A549 (cell line): Measurements from ENCODE around the gene NR4A2. TPM values are rescaled to one million over a fixed set of nuclear protein-coding genes. Genes with fewer than 3 reads are reported as not detected.
A peak's percentile ranks its signal among the peaks of the same experiment; 100 is the strongest.

Experiments
- ATAC-seq, 2 experiments: fragments of 200-7000 bp in 1 of 2; fragments of >200 bp in 1 of 2; cut with Nextera tagmentation in 1 of 2; cut with Tn5 transposase in 1 of 2; 3 replicates each; pipeline versions ENCODE4 v1.8.0 to v1.9.1; 2018 to 2020; ENCODE audit warnings: mild to moderate bottlenecking in 1 of 2, moderate library complexity in 1 of 2
- CTCF ChIA-PET: fragments of 300-600 bp; sonication (Branson Sonifier 250); formaldehyde crosslinking; extraction: SDS; loops from one replicate; lab custom pipeline; 2021; ENCODE audit warnings: antibody characterized with exemption, inconsistent platforms; lab: Yijun Ruan, JAX
- POLR2A ChIA-PET: fragments of 350-600 bp; formaldehyde crosslinking; extraction: SDS; loops from one replicate; lab custom pipeline; 2021; ENCODE audit warnings: antibody characterized with exemption, inconsistent platforms; lab: Yijun Ruan, JAX
- DNase-seq, 2 experiments: peaks; one replicate each; pipeline versions ENCODE4 v3.0.0 to v3.0.0-alpha.2; 2011 to 2016; ENCODE audit warnings: low read depth in 1 of 2, low spot score in 1 of 2
- FAIRE-seq: peaks from 2 replicates; lab custom pipeline; 2011; peaks lifted over from hg19 to GRCh38; lab: Jason Lieb, UNC
- H3K27ac ChIP-seq, 2 experiments: fragments of >200 bp; sonication (Bioruptor Twin); formaldehyde crosslinking; 3 replicates each; pipeline ENCODE4 v1.5.1; 2016 to 2017
- H3K4me1 ChIP-seq: fragments of >200 bp; sonication (Bioruptor Twin); formaldehyde crosslinking; 3 replicates; pipeline ENCODE4 v1.6.1; 2016
- H3K4me2 ChIP-seq: fragments of >200 bp; sonication (Bioruptor Twin); formaldehyde crosslinking; 3 replicates; pipeline ENCODE4 v1.6.1; 2016
- H3K4me3 ChIP-seq: fragments of >200 bp; sonication (Bioruptor Twin); formaldehyde crosslinking; 3 replicates; pipeline ENCODE4 v1.5.1; 2016
- H3K9me3 ChIP-seq: fragments of >200 bp; sonication (Bioruptor Twin); formaldehyde crosslinking; 3 replicates; pipeline ENCODE4 v1.6.1; 2016
- ATOH8 ChIP-seq: fragments of 250-450 bp; sonication (Bioruptor Pico); IDR thresholded peaks from 2 replicates; pipeline ENCODE4 v1.5.0; 2020; ENCODE audit warnings: low read depth, mild to moderate bottlenecking, moderate library complexity
- BCL3 ChIP-seq: fragments of >200 bp; sonication (Bioruptor Twin); formaldehyde crosslinking; IDR thresholded peaks from 3 replicates; pipeline ENCODE4 v1.6.1; 2016
- BHLHE40 ChIP-seq: IDR thresholded peaks from 2 replicates; pipeline ENCODE4 v1.6.1; 2012; ENCODE audit warnings: low read depth, low read length, inconsistent platforms
- CEBPB ChIP-seq, 2 experiments: fragments of >200 bp in 1 of 2; sonication (Bioruptor Twin) in 1 of 2; formaldehyde crosslinking in 1 of 2; IDR thresholded peaks; 2 replicates each; pipeline ENCODE4 v1.6.1; 2012 to 2016
- CHD2 ChIP-seq: fragments of 150-350 bp; IDR thresholded peaks from 2 replicates; pipeline ENCODE4 v1.6.1; 2014; ENCODE audit warnings: low read length; ENCODE audit not compliant: partially characterized antibody
- CTCF ChIP-seq: fragments of >200 bp; sonication (Bioruptor Twin); formaldehyde crosslinking; IDR thresholded peaks from 3 replicates; pipeline ENCODE4 v1.5.1; 2016
- EHF ChIP-seq: fragments of 250-450 bp; sonication (Bioruptor Pico); IDR thresholded peaks from 2 replicates; pipeline ENCODE4 v1.5.0; 2020; ENCODE audit warnings: mild to moderate bottlenecking
- ELK1 ChIP-seq: fragments of 150-350 bp; IDR thresholded peaks from 2 replicates; pipeline ENCODE4 v1.6.1; 2014; ENCODE audit warnings: low read depth, mild to moderate bottlenecking, low read length
- EP300 ChIP-seq, 2 experiments: fragments of >200 bp; sonication (Bioruptor Twin); formaldehyde crosslinking; IDR thresholded peaks; 2 replicates in 1 of 2; 3 replicates in 1 of 2; pipeline ENCODE4 v1.6.1; 2016 to 2017
- ESRRA ChIP-seq: fragments of 150-350 bp; IDR thresholded peaks from 2 replicates; pipeline ENCODE4 v1.6.1; 2014; ENCODE audit warnings: mild to moderate bottlenecking, low read length, borderline replicate concordance
- FOSL2 ChIP-seq, 2 experiments: fragments of 450-650 bp in 1 of 2; fragments of >200 bp in 1 of 2; sonication (Bioruptor Twin) in 1 of 2; formaldehyde crosslinking; IDR thresholded peaks; 2 replicates each; pipeline versions ENCODE4 v1.5.0 to v1.6.1; 2016 to 2020; ENCODE audit warnings: mild to moderate bottlenecking in 1 of 2, moderate library complexity in 1 of 2
- GATA3 ChIP-seq: IDR thresholded peaks from 2 replicates; pipeline ENCODE4 v1.6.1; 2012; ENCODE audit warnings: borderline replicate concordance
- HDAC2 ChIP-seq: fragments of 200-600 bp; sonication (generic); IDR thresholded peaks from 2 replicates; pipeline ENCODE4 v1.6.1; 2016
- HES2 ChIP-seq: fragments of >200 bp; sonication (Bioruptor Twin); formaldehyde crosslinking; IDR thresholded peaks from 2 replicates; pipeline ENCODE4 v1.6.1; 2016
- HOXB13 ChIP-seq: fragments of 250-450 bp; sonication (Bioruptor Pico); IDR thresholded peaks from 2 replicates; pipeline ENCODE4 v1.5.0; 2020; ENCODE audit warnings: low read depth, mild to moderate bottlenecking, moderate library complexity
- KDM1A ChIP-seq: fragments of 200-600 bp; sonication (generic); IDR thresholded peaks from 2 replicates; pipeline ENCODE4 v1.6.1; 2016; ENCODE audit warnings: low read depth, mild to moderate bottlenecking
- MAFK ChIP-seq: fragments of 450-650 bp; IDR thresholded peaks from 2 replicates; pipeline ENCODE4 v1.6.1; 2014; ENCODE audit not compliant: partially characterized antibody
- MAX ChIP-seq: IDR thresholded peaks from 2 replicates; pipeline ENCODE4 v1.6.1; 2012
- NFE2L2 ChIP-seq: fragments of 150-350 bp; conservative IDR thresholded peaks from 2 replicates; pipeline ENCODE4 v1.6.1; 2014; ENCODE audit warnings: low read length
- PBX3 ChIP-seq: IDR thresholded peaks from 2 replicates; pipeline ENCODE4 v1.6.1; 2012
- POLR2A ChIP-seq: IDR thresholded peaks from 2 replicates; pipeline ENCODE4 v1.6.1; 2012; ENCODE audit warnings: mild to moderate bottlenecking, low read length
- POLR2AphosphoS2 ChIP-seq: conservative IDR thresholded peaks from 2 replicates; pipeline ENCODE4 v1.6.1; 2012; ENCODE audit warnings: low read length, improper control_type of control experiment, inconsistent platforms
- RCOR1 ChIP-seq: fragments of 150-350 bp; IDR thresholded peaks from 2 replicates; pipeline ENCODE4 v1.6.1; 2014; ENCODE audit warnings: antibody characterized with exemption, low read length, low read depth
- REST ChIP-seq: fragments of 200-600 bp; sonication (generic); IDR thresholded peaks from 2 replicates; pipeline ENCODE4 v1.6.1; 2016; ENCODE audit warnings: antibody characterized with exemption, mild to moderate bottlenecking, moderate library complexity
- RFX5 ChIP-seq: fragments of 450-650 bp; IDR thresholded peaks from 2 replicates; pipeline ENCODE4 v1.7.1; 2014; ENCODE audit warnings: antibody characterized with exemption, mild to moderate bottlenecking, moderate library complexity
- RNF2 ChIP-seq: fragments of 200-600 bp; sonication (generic); IDR thresholded peaks from 2 replicates; pipeline ENCODE4 v1.6.1; 2016; ENCODE audit warnings: low read depth, mild to moderate bottlenecking, antibody characterized with exemption, moderate library complexity, borderline replicate concordance
- SREBF2 ChIP-seq: fragments of 450-650 bp; IDR thresholded peaks from 2 replicates; pipeline ENCODE4 v1.6.1; 2014; ENCODE audit warnings: mild to moderate bottlenecking, moderate library complexity
- TP53 ChIP-seq: fragments of 250-450 bp; sonication (Bioruptor Pico); IDR thresholded peaks from 2 replicates; pipeline ENCODE4 v1.5.0; 2021; ENCODE audit warnings: mild to moderate bottlenecking, moderate library complexity
- ZNF302 ChIP-seq: fragments of 250-450 bp; sonication (Bioruptor Pico); IDR thresholded peaks from 2 replicates; pipeline ENCODE4 v1.9.0; 2021; ENCODE audit warnings: inconsistent platforms, mild to moderate bottlenecking, moderate library complexity
- WGBS: methylation state at CpG from one replicate; pipeline ENCODE4 v1.1.6; 2017; ENCODE audit errors: missing lambda C conversion rate; 5-methylcytosine and 5-hydroxymethylcytosine counted together
- polyA minus RNA-seq: library from RNA; depleted of rRNA, polyadenylated mRNA; stranded (reverse); fragments of >200 nt; gene quantifications from 2 replicates; pipeline ENCODE4 v1.2.3, GENCODE V29; 2011; rRNA and poly(A)+ RNA removed
- polyA plus RNA-seq, 4 experiments: library from polyadenylated mRNA; depleted of rRNA in 3 of 4; stranded (reverse); fragments of >200 nt; fragmentation: RNase III in 1 of 4; extraction: RNeasy Plus Mini Kit Qiagen cat#74134 plus additional on column Dnase treatment in 1 of 4; gene quantifications; 2 replicates in 3 of 4; 3 replicates in 1 of 4; pipeline ENCODE4 v1.2.3, GENCODE V29; 2011 to 2017

Gene NR4A2
- polyA plus RNA-seq (2011; rRNA removed), result 7.3 and 9.7 TPM in 2 replicates
- 6.7 and 12.4 TPM in 2 replicates for polyA plus RNA-seq (2012; cell fraction: cytosol; rRNA removed)
- polyA plus RNA-seq (2012; cell fraction: nucleus; rRNA removed), result 40.9 and 44.7 TPM in 2 replicates
- polyA plus RNA-seq (2017; fragmentation: RNase III; extraction: RNeasy Plus Mini Kit Qiagen cat#74134 plus additional on column Dnase treatment), result 1.2 to 2.3 TPM (median 1.9 TPM) in 3 replicates
- polyA minus RNA-seq, result 23.9 and 29.1 TPM in 2 replicates

GRCh38 chr2:156332534-156333273, at the start of gene NR4A2:
NR4A2 (minus strand) TSS chr2:156332721; CDS start chr2:156330186, 2,535 bp downstream.
- peaks cover 30% of the 10 kb centered on the region for H3K4me1 ChIP-seq
- peak within 1 kb of the TSS; percentile 87 for H3K4me3 ChIP-seq
- FAIRE-seq (no peak), ATAC-seq (peak; percentile 69 to 82), DNase-seq (peak; percentile 80 to 93)
- H3K27ac ChIP-seq, result peak within 1 kb of the TSS; percentile 98
- POLR2A ChIA-PET, result interaction anchor here (1.0 to 4.3 kb wide), 3 partner anchors 8 to 10 kb away, joined by 3 to 22 read pairs (median 4); no protein-coding TSS in a partner anchor
- CTCF ChIA-PET, result interaction anchor here (1.1 to 2.0 kb wide), 6 partner anchors 14 to 861 kb away, joined by 3 to 7 read pairs (median 4); no protein-coding TSS in a partner anchor
- no peaks in the 10 kb centered on the region for H3K9me3 ChIP-seq
- peak within 1 kb of the TSS; percentile 96 for H3K4me2 ChIP-seq
- WGBS, result 2% methylated on average over 51 of the region's 72 CpGs
- TF ChIP-seq ESRRA (no peak), SREBF2 (no peak), HOXB13 (CRISPR knock-in tag) (no peak; the same call in 1 of the 2 replicates), BCL3 (no peak), REST (no peak), MAX (peak; percentile 84), NFE2L2 (no peak), CHD2 (no peak), KDM1A (no peak), POLR2A (peak; percentile 66), ATOH8 (CRISPR knock-in tag) (peak; percentile 77; the same call in 1 of the 2 replicates), RNF2 (no peak), GATA3 (peak; percentile 17; the same call in 1 of the 2 replicates), HES2 (no peak), FOSL2 (IDR thresholded peaks at IDR 0.05) (no peak), FOSL2 (CRISPR knock-in tag; IDR thresholded peaks at IDR 0.05) (no peak), HDAC2 (no peak), EHF (CRISPR knock-in tag) (no peak), EP300 (IDR thresholded peaks at IDR 0.05) (no peak), RCOR1 (no peak), MAFK (no peak), ZNF302 (CRISPR knock-in tag) (no peak), PBX3 (no peak), RFX5 (no peak; the same call in 1 of the 2 replicates), BHLHE40 (no peak), CEBPB (IDR thresholded peaks at IDR 0.05) (no peak), POLR2AphosphoS2 (no peak), ELK1 (no peak), CTCF (no peak), TP53 (CRISPR knock-in tag) (no peak)
